ENCODE measurements around the gene GJB5. TPM values are rescaled to one million over a fixed set of nuclear protein-coding genes. Genes with fewer than 3 reads are reported as not detected.

GJB5 gene
- total and polyA plus RNA-seq, 2 experiments from 2014 or later, result not detected

- Histone ChIP-seq H3K4me1 (ENCODE audit: low read depth) (peaks cover 4% of the 10 kb centered on the region), H3K4me3 (no peak overlapping the region), H3K9me3 (ENCODE audit: low read depth) (no peaks in the 10 kb centered on the region), H3K36me3 (no peaks in the 10 kb centered on the region), H3K27me3 (peaks cover 43% of the 10 kb centered on the region), H3K27ac (no peak overlapping the region)
- TF ChIP-seq, protein P1, sequence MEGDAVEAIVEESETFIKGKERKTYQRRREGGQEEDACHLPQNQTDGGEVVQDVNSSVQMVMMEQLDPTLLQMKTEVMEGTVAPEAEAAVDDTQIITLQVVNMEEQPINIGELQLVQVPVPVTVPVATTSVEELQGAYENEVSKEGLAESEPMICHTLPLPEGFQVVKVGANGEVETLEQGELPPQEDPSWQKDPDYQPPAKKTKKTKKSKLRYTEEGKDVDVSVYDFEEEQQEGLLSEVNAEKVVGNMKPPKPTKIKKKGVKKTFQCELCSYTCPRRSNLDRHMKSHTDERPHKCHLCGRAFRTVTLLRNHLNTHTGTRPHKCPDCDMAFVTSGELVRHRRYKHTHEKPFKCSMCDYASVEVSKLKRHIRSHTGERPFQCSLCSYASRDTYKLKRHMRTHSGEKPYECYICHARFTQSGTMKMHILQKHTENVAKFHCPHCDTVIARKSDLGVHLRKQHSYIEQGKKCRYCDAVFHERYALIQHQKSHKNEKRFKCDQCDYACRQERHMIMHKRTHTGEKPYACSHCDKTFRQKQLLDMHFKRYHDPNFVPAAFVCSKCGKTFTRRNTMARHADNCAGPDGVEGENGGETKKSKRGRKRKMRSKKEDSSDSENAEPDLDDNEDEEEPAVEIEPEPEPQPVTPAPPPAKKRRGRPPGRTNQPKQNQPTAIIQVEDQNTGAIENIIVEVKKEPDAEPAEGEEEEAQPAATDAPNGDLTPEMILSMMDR (IDR thresholded peaks at IDR 0.05; ENCODE audit: low read depth, low read length), result no peak
- no peak for DNase-seq (ENCODE audit: low read depth in 1 of 2, low spot score in 1 of 2)
Observed at GRCh38 chr1:34785875-34786470, 31.1 kb downstream of the GJB5 start.

DNA sequence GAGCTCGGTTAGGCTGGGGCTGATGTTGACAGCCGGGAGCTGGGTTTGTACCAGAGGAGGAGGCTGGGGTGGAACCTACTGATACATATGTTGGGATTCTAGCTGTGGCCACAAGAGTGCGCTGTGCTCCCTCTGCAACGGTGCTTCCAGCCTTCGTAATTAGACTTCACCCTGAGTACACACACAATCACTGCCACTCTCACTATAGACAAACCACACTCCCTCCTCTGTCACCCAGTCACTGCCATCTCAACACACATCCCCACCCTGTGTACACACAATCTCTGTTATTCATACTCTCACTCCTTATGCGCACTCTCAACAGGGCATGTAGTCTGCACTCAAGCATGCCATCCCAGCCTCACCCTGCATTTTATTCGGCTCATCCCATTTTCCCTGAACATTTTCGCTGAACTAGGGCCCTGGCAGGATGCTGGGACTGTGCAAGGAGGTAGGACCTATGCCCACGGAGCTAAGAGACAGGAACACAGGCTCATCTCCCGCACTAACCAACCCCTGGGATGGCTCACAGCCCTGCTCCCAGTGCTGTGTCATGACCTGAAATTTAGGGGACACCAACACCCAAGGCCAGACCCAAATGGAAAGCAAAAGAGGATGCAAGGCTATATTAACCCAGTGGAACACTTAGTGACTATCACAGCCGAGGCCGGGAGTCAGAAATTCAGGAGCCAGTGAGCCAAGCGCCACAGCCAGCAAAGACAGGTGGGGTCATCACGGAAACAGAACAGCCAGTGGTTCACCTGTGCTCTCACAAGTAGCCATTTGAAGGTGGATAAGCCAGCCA lies 31.9 kb downstream of the GJB5 start:
- TF ChIP-seq, protein P1 (IDR thresholded peaks at IDR 0.05; ENCODE audit: low read depth, low read length), result peak; percentile 91
- Histone ChIP-seq H3K4me1 (ENCODE audit: low read depth) (no peaks in the 10 kb centered on the region), H3K36me3 (no peaks in the 10 kb centered on the region), H3K4me3 (no peak overlapping the region), H3K27me3 (peaks cover 40% of the 10 kb centered on the region), H3K9me3 (ENCODE audit: low read depth) (no peaks in the 10 kb centered on the region), H3K27ac (no peak overlapping the region)
- peak; percentile 75 to 83 for DNase-seq (ENCODE audit: low read depth in 1 of 2, low spot score in 1 of 2)

DNA sequence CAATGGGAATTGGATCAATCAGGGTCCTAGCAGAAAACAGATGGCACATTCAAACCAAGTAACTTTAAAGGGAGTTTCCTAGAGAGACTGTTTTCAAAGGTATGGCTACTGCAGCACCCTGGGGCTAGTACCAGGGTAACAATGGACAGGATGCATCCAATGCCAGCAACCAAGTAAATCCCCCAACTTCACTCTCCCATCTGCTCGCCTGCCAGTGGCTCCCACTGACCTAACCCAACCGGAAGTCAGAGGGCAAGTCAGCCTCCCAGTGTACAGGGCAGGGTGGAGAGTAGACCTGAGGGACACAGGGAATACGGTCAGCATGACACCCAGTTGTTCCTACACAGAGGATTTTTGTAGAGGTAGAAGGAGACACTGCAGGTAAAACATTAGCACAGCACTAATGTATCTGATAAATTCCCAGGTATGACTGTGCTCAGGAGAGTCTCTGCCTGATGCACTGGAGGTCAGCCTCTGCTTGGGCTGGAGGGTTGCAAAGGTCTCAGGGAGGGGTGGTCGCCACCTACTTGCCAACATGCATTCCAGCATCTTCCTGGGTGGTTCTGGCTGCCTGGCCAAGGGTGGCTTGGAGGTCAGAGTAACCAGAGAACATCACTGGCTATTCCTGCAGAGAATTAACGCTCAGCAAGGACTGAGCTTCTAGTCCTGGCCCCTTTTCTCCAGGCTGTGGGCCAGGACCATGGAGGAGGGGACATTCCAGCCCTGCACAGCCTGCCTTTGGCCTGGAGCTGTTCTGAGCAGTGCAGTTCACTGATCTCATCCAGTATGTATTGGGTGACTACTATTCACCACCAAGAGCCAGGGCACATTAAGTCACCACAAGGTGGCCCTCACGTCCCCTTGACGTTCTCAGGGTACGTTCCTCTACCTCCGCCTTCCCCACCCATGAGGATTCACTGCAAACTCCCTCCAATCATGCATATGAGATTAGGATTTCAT lies 32.9 kb downstream of the GJB5 start:
- Histone ChIP-seq H3K36me3 (no peaks in the 10 kb centered on the region), H3K4me1 (ENCODE audit: low read depth) (no peaks in the 10 kb centered on the region), H3K9me3 (ENCODE audit: low read depth) (no peaks in the 10 kb centered on the region), H3K4me3 (no peak overlapping the region), H3K27ac (no peak overlapping the region), H3K27me3 (peaks cover 40% of the 10 kb centered on the region)
- peak in 1 of 2 donors; percentile 42 for DNase-seq (ENCODE audit: low read depth in 1 of 2, low spot score in 1 of 2)
- TF ChIP-seq, protein P1 (IDR thresholded peaks at IDR 0.05; ENCODE audit: low read depth, low read length), result no peak

- H3K27me3 ChIP-seq, result peaks cover 27% of the 10 kb centered on the region
- no peak overlapping the region for H3K4me3 ChIP-seq
- TF ChIP-seq, protein P1 (IDR thresholded peaks at IDR 0.05; ENCODE audit: low read depth, low read length), result no peak
- no peaks in the 10 kb centered on the region for H3K9me3 ChIP-seq (ENCODE audit: low read depth)
- H3K27ac ChIP-seq, result no peak overlapping the region
- no peaks in the 10 kb centered on the region for H3K4me1 ChIP-seq (ENCODE audit: low read depth)
- DNase-seq (ENCODE audit: low read depth in 1 of 2, low spot score in 1 of 2), result no peak
- H3K36me3 ChIP-seq, result no peaks in the 10 kb centered on the region
Observed at GRCh38 chr1:34790985-34791384, 36.1 kb downstream of the GJB5 start.

- no peaks in the 10 kb centered on the region for H3K36me3 ChIP-seq
- no peak for DNase-seq (ENCODE audit: low read depth in 1 of 2, low spot score in 1 of 2)
- no peaks in the 10 kb centered on the region for H3K4me1 ChIP-seq (ENCODE audit: low read depth)
- no peak overlapping the region for H3K4me3 ChIP-seq
- TF ChIP-seq, protein P1 (IDR thresholded peaks at IDR 0.05; ENCODE audit: low read depth, low read length), result no peak
- H3K27ac ChIP-seq, result no peak overlapping the region
- H3K27me3 ChIP-seq, result peaks cover 25% of the 10 kb centered on the region
- H3K9me3 ChIP-seq (ENCODE audit: low read depth), result no peaks in the 10 kb centered on the region
Observed at GRCh38 chr1:34792424-34792823, 37.6 kb downstream of the GJB5 start.
